Dedifferentiated amniotic fluid mesenchymal stem cell (primary cell): ENCODE results near the gene TMEM147.

ENCODE experiments used
- DNase-seq: peaks from one replicate; pipeline ENCODE4 v3.0.0-alpha.2; 2016; ENCODE audit errors: extremely low spot score

Gene TMEM147

GRCh38 chr19:35545001-35545854, at the start of gene TMEM147:
Gene TMEM147, plus strand, starts transcription at chr19:35545626. Its CDS starts 114 bp downstream, at chr19:35545740.
- peak; percentile 81 for DNase-seq

- DNase-seq: no peak
Measured at GRCh38 chr19:35497406-35497805, 48.0 kb upstream of the TMEM147 start.

GRCh38 chr19:35498220-35498619, 47.2 kb upstream of the TMEM147 start:
- no peak for DNase-seq

- no peak for DNase-seq
Measured at GRCh38 chr19:35498984-35499527, 46.4 kb upstream of the TMEM147 start.

- DNase-seq: no peak
Measured at GRCh38 chr19:35500611-35501010, 44.8 kb upstream of the TMEM147 start.

GRCh38 chr19:35501684-35502083, 43.7 kb upstream of the TMEM147 start:
- DNase-seq: no peak

GRCh38 chr19:35502751-35503150, 42.7 kb upstream of the TMEM147 start:
- DNase-seq: no peak

GRCh38 chr19:35506011-35506410, 39.4 kb upstream of the TMEM147 start:
- DNase-seq: no peak

- DNase-seq: no peak
Measured at GRCh38 chr19:35507561-35507960, 37.9 kb upstream of the TMEM147 start.

- no peak for DNase-seq
Measured at GRCh38 chr19:35508129-35508528, 37.3 kb upstream of the TMEM147 start.

GRCh38 chr19:35509018-35509652, 36.3 kb upstream of the TMEM147 start:
- no peak for DNase-seq

GRCh38 chr19:35509861-35510625, 35.4 kb upstream of the TMEM147 start:
- no peak for DNase-seq

GRCh38 chr19:35510626-35510964, 34.8 kb upstream of the TMEM147 start:
- no peak for DNase-seq

GRCh38 chr19:35511337-35511736, 34.1 kb upstream of the TMEM147 start:
- DNase-seq: no peak

- no peak for DNase-seq
Measured at GRCh38 chr19:35512831-35513627, 32.4 kb upstream of the TMEM147 start.

GRCh38 chr19:35513628-35514281, 31.7 kb upstream of the TMEM147 start, which contains the start of gene DMKN:
Gene DMKN, minus strand, starts transcription at chr19:35513649. Its CDS starts 174 bp downstream, at chr19:35513475.
- DNase-seq: no peak

GRCh38 chr19:35514282-35514809, 31.1 kb upstream of the TMEM147 start:
- no peak for DNase-seq

- no peak for DNase-seq
Measured at GRCh38 chr19:35516310-35516709, 29.1 kb upstream of the TMEM147 start.

- no peak for DNase-seq
Measured at GRCh38 chr19:35517342-35517741, 28.1 kb upstream of the TMEM147 start.

- peak; percentile 91 for DNase-seq
Measured at GRCh38 chr19:35518313-35518712, 27.1 kb upstream of the TMEM147 start.

- no peak for DNase-seq
Measured at GRCh38 chr19:35519291-35519690, 26.1 kb upstream of the TMEM147 start.
